ENCODE data around the gene PRR18. TPM values are rescaled to one million over a fixed set of nuclear protein-coding genes. Genes with fewer than 3 reads are reported as not detected.

PRR18 gene
- polyA plus RNA-seq, 3 donors from 2014 or later: not detected

- Mint-ChIP-seq H3K36me3 (peaks cover 20 to 60% (median 22%) of the 10 kb centered on the region in 3 donors), H3K9me3 (no peaks in the 10 kb centered on the region), H3K27ac (peak overlapping the region; percentile 77 to 89 (median 83)), H3K27me3 (ENCODE audit: low read depth in 3 of 3) (peaks cover 0 to 4% (median 0%) of the 10 kb centered on the region in 3 donors), H3K4me1 (peaks cover 51 to 58% of the 10 kb centered on the region in 2 donors), H3K4me3 (peak overlapping the region; percentile 7 to 59 (median 44))
- DNase-seq: peak in 2 of 3 donors; percentile 32 to 34
These were observed 17.3 kb upstream of the PRR18 start for GRCh38 chr6:166325383-166326042.

- H3K4me1 Mint-ChIP-seq: peaks cover 44 to 48% of the 10 kb centered on the region in 2 donors
- no peak overlapping the region for H3K27ac Mint-ChIP-seq
- no peak for DNase-seq
- no peaks in the 10 kb centered on the region for H3K9me3 Mint-ChIP-seq
- peaks cover 0 to 4% (median 0%) of the 10 kb centered on the region in 3 donors for H3K27me3 Mint-ChIP-seq (ENCODE audit: low read depth in 3 of 3)
- peaks cover 24 to 55% (median 33%) of the 10 kb centered on the region in 3 donors for H3K36me3 Mint-ChIP-seq
- H3K4me3 Mint-ChIP-seq: no peak overlapping the region
These were observed 15.2 kb upstream of the PRR18 start for GRCh38 chr6:166323395-166323794.

GRCh38 chr6:166318649-166319600 is 10.7 kb upstream of the PRR18 start:
- Mint-ChIP-seq H3K4me3 (no peak overlapping the region), H3K36me3 (peaks cover 14 to 25% (median 20%) of the 10 kb centered on the region in 3 donors), H3K4me1 (peaks cover 6 to 9% of the 10 kb centered on the region in 2 donors), H3K9me3 (no peaks in the 10 kb centered on the region), H3K27ac (peak overlapping the region in 3 of 6 donors; percentile 10 to 58 (median 42)), H3K27me3 (ENCODE audit: low read depth in 3 of 3) (no peaks in the 10 kb centered on the region)
- no peak for DNase-seq

GRCh38 chr6:166318227-166318626 is 10.0 kb upstream of the PRR18 start:
- no peak for DNase-seq

GRCh38 chr6:166317261-166318212 is 9.3 kb upstream of the PRR18 start:
- peak overlapping the region in 2 of 6 donors; percentile 5 to 62 for H3K27ac Mint-ChIP-seq
- no peaks in the 10 kb centered on the region for H3K9me3 Mint-ChIP-seq
- no peaks in the 10 kb centered on the region for H3K27me3 Mint-ChIP-seq (ENCODE audit: low read depth in 3 of 3)
- peaks cover 10 to 15% (median 12%) of the 10 kb centered on the region in 3 donors for H3K36me3 Mint-ChIP-seq
- H3K4me3 Mint-ChIP-seq: no peak overlapping the region
- DNase-seq: no peak
- H3K4me1 Mint-ChIP-seq: peaks cover 0 to 2% of the 10 kb centered on the region in 2 donors

More at GRCh38 chr6:166318227-166318626, 10.0 kb upstream of the PRR18 start:
- H3K27ac Mint-ChIP-seq: no peak overlapping the region
- peaks cover 13 to 18% (median 18%) of the 10 kb centered on the region in 3 donors for H3K36me3 Mint-ChIP-seq
- no peaks in the 10 kb centered on the region for H3K27me3 Mint-ChIP-seq (ENCODE audit: low read depth in 3 of 3)
- H3K9me3 Mint-ChIP-seq: no peaks in the 10 kb centered on the region
- no peak overlapping the region for H3K4me3 Mint-ChIP-seq
- H3K4me1 Mint-ChIP-seq: peaks cover 2 to 5% of the 10 kb centered on the region in 2 donors

- no peak for DNase-seq
- peaks cover 0 to under 1% (median 0%) of the 10 kb centered on the region in 3 donors for H3K27me3 Mint-ChIP-seq (ENCODE audit: low read depth in 3 of 3)
- no peak overlapping the region for H3K27ac Mint-ChIP-seq
- peaks cover 0 to 2% of the 10 kb centered on the region in 2 donors for H3K4me1 Mint-ChIP-seq
- no peak overlapping the region for H3K4me3 Mint-ChIP-seq
- peaks cover 3 to 15% (median 5%) of the 10 kb centered on the region in 3 donors for H3K36me3 Mint-ChIP-seq
- H3K9me3 Mint-ChIP-seq: no peaks in the 10 kb centered on the region
These were observed 7.2 kb upstream of the PRR18 start for GRCh38 chr6:166315436-166315835.

- no peak overlapping the region for H3K27ac Mint-ChIP-seq
- H3K9me3 Mint-ChIP-seq: no peaks in the 10 kb centered on the region
- no peak overlapping the region for H3K4me3 Mint-ChIP-seq
- peaks cover 0 to 5% (median 4%) of the 10 kb centered on the region in 3 donors for H3K27me3 Mint-ChIP-seq (ENCODE audit: low read depth in 3 of 3)
- peaks cover 2 to 9% (median 4%) of the 10 kb centered on the region in 3 donors for H3K36me3 Mint-ChIP-seq
- peaks cover 0 to 2% of the 10 kb centered on the region in 2 donors for H3K4me1 Mint-ChIP-seq
- DNase-seq: no peak
These were observed 6.3 kb upstream of the PRR18 start for GRCh38 chr6:166314454-166314853.

- H3K9me3 Mint-ChIP-seq: no peaks in the 10 kb centered on the region
- no peak overlapping the region for H3K4me3 Mint-ChIP-seq
- peaks cover 0 to 4% (median under 1%) of the 10 kb centered on the region in 3 donors for H3K36me3 Mint-ChIP-seq
- no peak overlapping the region for H3K27ac Mint-ChIP-seq
- H3K27me3 Mint-ChIP-seq (ENCODE audit: low read depth in 3 of 3): peaks cover 4 to 9% (median 6%) of the 10 kb centered on the region in 3 donors
- DNase-seq: peak; percentile 36 to 63 (median 37)
- H3K4me1 Mint-ChIP-seq: no peaks in the 10 kb centered on the region
These were observed 5.3 kb upstream of the PRR18 start for GRCh38 chr6:166313255-166314070.

GRCh38 chr6:166312832-166313231 is 4.6 kb upstream of the PRR18 start:
- H3K4me3 Mint-ChIP-seq: no peak overlapping the region
- H3K27ac Mint-ChIP-seq: no peak overlapping the region
- no peak for DNase-seq
- peaks cover 4 to 9% (median 6%) of the 10 kb centered on the region in 3 donors for H3K27me3 Mint-ChIP-seq (ENCODE audit: low read depth in 3 of 3)
- H3K36me3 Mint-ChIP-seq: peaks cover 0 to 4% (median 0%) of the 10 kb centered on the region in 3 donors
- no peaks in the 10 kb centered on the region for H3K9me3 Mint-ChIP-seq
- no peaks in the 10 kb centered on the region for H3K4me1 Mint-ChIP-seq

- Mint-ChIP-seq H3K4me3 (no peak overlapping the region), H3K27me3 (ENCODE audit: low read depth in 3 of 3) (peaks cover 6 to 16% (median 10%) of the 10 kb centered on the region in 3 donors), H3K27ac (no peak overlapping the region), H3K4me1 (peaks cover 3 to 6% of the 10 kb centered on the region in 2 donors), H3K9me3 (no peaks in the 10 kb centered on the region), H3K36me3 (peaks cover 0 to 4% (median 0%) of the 10 kb centered on the region in 3 donors)
- DNase-seq: no peak
These were observed 2.4 kb upstream of the PRR18 start for GRCh38 chr6:166310634-166311033.

- Mint-ChIP-seq H3K27ac (no peak overlapping the region), H3K4me3 (peak overlapping the region in 1 of 5 donors; percentile 22), H3K36me3 (peaks cover 0 to 4% (median 0%) of the 10 kb centered on the region in 3 donors), H3K27me3 (ENCODE audit: low read depth in 3 of 3) (peaks cover 8 to 22% (median 13%) of the 10 kb centered on the region in 3 donors), H3K9me3 (no peaks in the 10 kb centered on the region), H3K4me1 (peaks cover 3 to 6% of the 10 kb centered on the region in 2 donors)
- no peak for DNase-seq
These were observed 1.8 kb upstream of the PRR18 start for GRCh38 chr6:166309977-166310376.

Measured in immature natural killer cell (primary cell).